Measurements from ENCODE around the gene ZNF138.

DNA sequence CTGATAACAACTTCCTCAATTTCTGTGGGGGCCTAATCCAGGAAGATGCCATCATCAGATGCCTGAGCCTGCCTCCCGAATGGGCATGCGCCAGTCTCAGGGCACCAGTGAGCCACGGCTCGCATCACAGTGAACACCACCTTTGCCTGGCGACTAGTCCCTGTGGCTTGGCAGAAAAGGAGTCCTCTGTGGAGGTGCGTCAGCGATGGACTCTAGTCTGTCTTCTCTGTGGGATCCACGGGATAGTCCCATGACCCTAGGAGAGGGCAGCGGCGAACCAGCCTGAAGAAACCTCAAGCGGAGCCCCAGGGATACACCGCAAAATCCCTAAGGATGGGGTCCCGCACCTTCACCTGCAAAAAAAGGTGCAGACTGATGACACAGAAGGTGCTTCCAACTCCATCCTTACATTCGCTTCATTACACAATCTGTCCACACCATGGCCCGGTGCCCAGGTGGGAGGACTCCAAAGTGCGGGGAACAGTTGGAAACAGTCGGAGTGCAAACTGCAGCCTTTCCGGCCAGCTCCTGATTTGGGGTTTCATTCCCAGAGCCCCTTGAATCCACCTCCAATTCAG is 73.7 kb downstream of the ZNF138 start:
- TF ChIP-seq, protein P1, sequence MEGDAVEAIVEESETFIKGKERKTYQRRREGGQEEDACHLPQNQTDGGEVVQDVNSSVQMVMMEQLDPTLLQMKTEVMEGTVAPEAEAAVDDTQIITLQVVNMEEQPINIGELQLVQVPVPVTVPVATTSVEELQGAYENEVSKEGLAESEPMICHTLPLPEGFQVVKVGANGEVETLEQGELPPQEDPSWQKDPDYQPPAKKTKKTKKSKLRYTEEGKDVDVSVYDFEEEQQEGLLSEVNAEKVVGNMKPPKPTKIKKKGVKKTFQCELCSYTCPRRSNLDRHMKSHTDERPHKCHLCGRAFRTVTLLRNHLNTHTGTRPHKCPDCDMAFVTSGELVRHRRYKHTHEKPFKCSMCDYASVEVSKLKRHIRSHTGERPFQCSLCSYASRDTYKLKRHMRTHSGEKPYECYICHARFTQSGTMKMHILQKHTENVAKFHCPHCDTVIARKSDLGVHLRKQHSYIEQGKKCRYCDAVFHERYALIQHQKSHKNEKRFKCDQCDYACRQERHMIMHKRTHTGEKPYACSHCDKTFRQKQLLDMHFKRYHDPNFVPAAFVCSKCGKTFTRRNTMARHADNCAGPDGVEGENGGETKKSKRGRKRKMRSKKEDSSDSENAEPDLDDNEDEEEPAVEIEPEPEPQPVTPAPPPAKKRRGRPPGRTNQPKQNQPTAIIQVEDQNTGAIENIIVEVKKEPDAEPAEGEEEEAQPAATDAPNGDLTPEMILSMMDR (IDR thresholded peaks at IDR 0.05): no peak
- TF ChIP-seq POLR2AphosphoS5 (IDR thresholded peaks at IDR 0.05; ENCODE audit: low read depth, low read length) (no peak), SIN3A (IDR thresholded peaks at IDR 0.05; ENCODE audit: borderline replicate concordance, insufficient read depth, low read depth, low read length) (no peak)
- TF ChIP-seq, protein P2, sequence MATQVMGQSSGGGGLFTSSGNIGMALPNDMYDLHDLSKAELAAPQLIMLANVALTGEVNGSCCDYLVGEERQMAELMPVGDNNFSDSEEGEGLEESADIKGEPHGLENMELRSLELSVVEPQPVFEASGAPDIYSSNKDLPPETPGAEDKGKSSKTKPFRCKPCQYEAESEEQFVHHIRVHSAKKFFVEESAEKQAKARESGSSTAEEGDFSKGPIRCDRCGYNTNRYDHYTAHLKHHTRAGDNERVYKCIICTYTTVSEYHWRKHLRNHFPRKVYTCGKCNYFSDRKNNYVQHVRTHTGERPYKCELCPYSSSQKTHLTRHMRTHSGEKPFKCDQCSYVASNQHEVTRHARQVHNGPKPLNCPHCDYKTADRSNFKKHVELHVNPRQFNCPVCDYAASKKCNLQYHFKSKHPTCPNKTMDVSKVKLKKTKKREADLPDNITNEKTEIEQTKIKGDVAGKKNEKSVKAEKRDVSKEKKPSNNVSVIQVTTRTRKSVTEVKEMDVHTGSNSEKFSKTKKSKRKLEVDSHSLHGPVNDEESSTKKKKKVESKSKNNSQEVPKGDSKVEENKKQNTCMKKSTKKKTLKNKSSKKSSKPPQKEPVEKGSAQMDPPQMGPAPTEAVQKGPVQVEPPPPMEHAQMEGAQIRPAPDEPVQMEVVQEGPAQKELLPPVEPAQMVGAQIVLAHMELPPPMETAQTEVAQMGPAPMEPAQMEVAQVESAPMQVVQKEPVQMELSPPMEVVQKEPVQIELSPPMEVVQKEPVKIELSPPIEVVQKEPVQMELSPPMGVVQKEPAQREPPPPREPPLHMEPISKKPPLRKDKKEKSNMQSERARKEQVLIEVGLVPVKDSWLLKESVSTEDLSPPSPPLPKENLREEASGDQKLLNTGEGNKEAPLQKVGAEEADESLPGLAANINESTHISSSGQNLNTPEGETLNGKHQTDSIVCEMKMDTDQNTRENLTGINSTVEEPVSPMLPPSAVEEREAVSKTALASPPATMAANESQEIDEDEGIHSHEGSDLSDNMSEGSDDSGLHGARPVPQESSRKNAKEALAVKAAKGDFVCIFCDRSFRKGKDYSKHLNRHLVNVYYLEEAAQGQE (IDR thresholded peaks at IDR 0.05; ENCODE audit: insufficient read depth in 1 of 2, low read depth in 2 of 2, low read length in 1 of 2): no peak

Measured in Panc1 (cell line).